ENCODE results near the gene ENKUR.
"Not testable (repeated sequence)": the region's sequence is repeated elsewhere in the genome, so short reads cannot be mapped to it uniquely, and the experiment has no call there.

- TF ChIP-seq TAF1 (IDR thresholded peaks at IDR 0.05; ENCODE audit: borderline replicate concordance, low read depth, low read length); POLR2AphosphoS5 (IDR thresholded peaks at IDR 0.05; ENCODE audit: low read depth, low read length): not testable (repeated sequence)
Measured at GRCh38 chr10:24968951-24969350, 47.0 kb downstream of the ENKUR start.

All from GM12892 (cell line).